Esophagus squamous epithelium (tissue), 5 donors: ENCODE measurements around the gene AIF1L. TPM values are rescaled to one million over a fixed set of nuclear protein-coding genes. Genes with fewer than 3 reads are reported as not detected.

Experiments
- DNase-seq: peaks from one replicate; lab custom pipeline; 2025; lab: John Stamatoyannopoulos, UW
- H3K27ac ChIP-seq, 4 donors: fragments of 200-600 bp; sonication (generic); one replicate each; pipeline ENCODE4 v1.5.1; 2016 to 2019; ENCODE audit warnings: mild to moderate bottlenecking in 1 of 4
- H3K27me3 ChIP-seq, 4 donors: fragments of 200-600 bp; sonication (generic); 1 replicate in 3 of 4; 2 replicates in 1 of 4; pipeline versions ENCODE4 v1.5.1 to v1.6.0; 2017 to 2021; ENCODE audit warnings: antibody characterized with exemption in 1 of 4
- H3K36me3 ChIP-seq, 3 donors: fragments of 200-600 bp; sonication (generic); one replicate each; pipeline ENCODE4 v1.5.1; 2016 to 2019
- H3K4me1 ChIP-seq, 3 donors: fragments of 200-600 bp; sonication (generic); one replicate each; pipeline ENCODE4 v1.5.1; 2017 to 2019
- H3K4me3 ChIP-seq, 4 donors: fragments of 200-600 bp; sonication (generic); 1 replicate in 3 of 4; 2 replicates in 1 of 4; pipeline ENCODE4 v1.5.1; 2016 to 2019; ENCODE audit warnings: mild to moderate bottlenecking in 2 of 4, moderate library complexity in 1 of 4
- H3K9me3 ChIP-seq, 3 donors: fragments of 200-600 bp; sonication (generic); one replicate each; pipeline ENCODE4 v1.5.1; 2016 to 2019
- POLR2A ChIP-seq, 4 donors: fragments of 450-650 bp; IDR thresholded peaks; one replicate each; pipeline ENCODE4 v1.6.1; 2017; ENCODE audit warnings: antibody characterized with exemption in 4 of 4, mild to moderate bottlenecking in 4 of 4, moderate library complexity in 3 of 4
- WGBS, 2 donors: methylation state at CpG; one replicate each; pipeline ENCODE4 v1.1.5; 2018; 5-methylcytosine and 5-hydroxymethylcytosine counted together
- intact Hi-C: fragments of 100-400 bp; cut with DNase I; formaldehyde crosslinking; loops from one replicate; pipeline ENCODE4 v1.15.0; 2022
- total RNA-seq, 4 donors: library from RNA; depleted of rRNA; stranded (reverse); fragments of >200 nt; gene quantifications; one replicate each; pipeline ENCODE4 v1.1.0, GENCODE V29; 2016
- TF ChIP-seq, protein P1 (sequence below), 6 experiments: fragments of 450-650 bp in 4 of 6; fragments of 200-600 bp in 2 of 6; sonication (generic) in 2 of 6; IDR thresholded peaks; one replicate each; pipeline ENCODE4 v1.5.1; 2016 to 2019; ENCODE audit warnings: antibody characterized with exemption in 6 of 6, mild to moderate bottlenecking in 4 of 6, moderate library complexity in 4 of 6
- donor health status: DM: yes; HTN: yes; CAD: no.

AIF1L gene
- total RNA-seq, 4 donors from 2014 or later: 30.4 to 71.6 (median 38.3) TPM

DNA sequence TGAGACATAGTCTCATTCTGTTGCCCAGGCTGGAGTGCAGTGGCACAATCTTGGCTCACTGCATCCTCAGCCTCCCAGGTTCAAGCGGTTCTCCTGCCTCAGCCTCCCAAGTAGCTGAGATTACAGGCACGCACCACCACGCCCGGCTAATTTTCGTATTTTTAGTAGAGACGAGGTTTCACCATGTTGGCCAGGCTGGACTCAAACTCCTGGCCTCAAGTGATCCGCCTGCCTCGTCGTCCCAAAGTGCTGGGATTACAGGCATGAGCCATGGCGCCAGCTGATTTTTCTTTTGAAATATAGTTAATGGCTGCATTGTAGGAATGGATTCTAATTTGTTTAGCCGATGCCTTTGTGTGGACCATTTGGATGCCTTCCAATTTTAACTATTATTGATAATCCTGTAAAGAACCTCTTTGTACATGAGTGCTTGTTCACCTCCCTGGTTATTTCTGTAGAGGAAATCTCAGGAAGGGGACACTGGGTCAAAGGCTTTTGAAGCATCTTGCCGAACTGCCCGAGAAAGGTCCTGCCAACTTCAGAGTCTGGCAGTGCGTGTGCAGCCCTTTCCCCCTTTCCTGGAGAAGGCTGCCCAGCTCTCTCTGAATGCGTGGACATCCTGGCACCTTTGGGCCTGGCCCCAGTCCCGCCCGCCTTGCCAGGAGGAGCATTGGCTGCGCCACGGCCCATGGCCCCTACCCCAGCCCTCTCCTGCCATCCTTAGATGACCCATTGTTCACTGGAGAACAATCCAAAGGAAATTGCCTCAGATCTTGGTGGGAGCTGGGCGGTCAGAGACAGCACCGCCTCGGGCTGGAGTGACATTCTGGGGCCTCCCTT is 20.2 kb downstream of the AIF1L start:
- DNase-seq: no peak
- intact Hi-C loops: no loop called here
- Histone ChIP-seq H3K4me3 (no peak overlapping the region), H3K4me1 (peaks cover 0 to 13% (median 0%) of the 10 kb centered on the region in 3 donors), H3K27me3 (no peaks in the 10 kb centered on the region), H3K36me3 (peaks cover 0 to 19% (median 0%) of the 10 kb centered on the region in 3 donors), H3K27ac (peak overlapping the region in 2 of 4 donors; percentile 50 to 70), H3K9me3 (no peaks in the 10 kb centered on the region)
- 81% methylated on average over 20 to 21 of the region's 22 CpGs for WGBS, 2 donors
- TF ChIP-seq POLR2A (IDR thresholded peaks at IDR 0.05): no peak
- TF ChIP-seq, protein P1, sequence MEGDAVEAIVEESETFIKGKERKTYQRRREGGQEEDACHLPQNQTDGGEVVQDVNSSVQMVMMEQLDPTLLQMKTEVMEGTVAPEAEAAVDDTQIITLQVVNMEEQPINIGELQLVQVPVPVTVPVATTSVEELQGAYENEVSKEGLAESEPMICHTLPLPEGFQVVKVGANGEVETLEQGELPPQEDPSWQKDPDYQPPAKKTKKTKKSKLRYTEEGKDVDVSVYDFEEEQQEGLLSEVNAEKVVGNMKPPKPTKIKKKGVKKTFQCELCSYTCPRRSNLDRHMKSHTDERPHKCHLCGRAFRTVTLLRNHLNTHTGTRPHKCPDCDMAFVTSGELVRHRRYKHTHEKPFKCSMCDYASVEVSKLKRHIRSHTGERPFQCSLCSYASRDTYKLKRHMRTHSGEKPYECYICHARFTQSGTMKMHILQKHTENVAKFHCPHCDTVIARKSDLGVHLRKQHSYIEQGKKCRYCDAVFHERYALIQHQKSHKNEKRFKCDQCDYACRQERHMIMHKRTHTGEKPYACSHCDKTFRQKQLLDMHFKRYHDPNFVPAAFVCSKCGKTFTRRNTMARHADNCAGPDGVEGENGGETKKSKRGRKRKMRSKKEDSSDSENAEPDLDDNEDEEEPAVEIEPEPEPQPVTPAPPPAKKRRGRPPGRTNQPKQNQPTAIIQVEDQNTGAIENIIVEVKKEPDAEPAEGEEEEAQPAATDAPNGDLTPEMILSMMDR (IDR thresholded peaks at IDR 0.05): no peak

DNA sequence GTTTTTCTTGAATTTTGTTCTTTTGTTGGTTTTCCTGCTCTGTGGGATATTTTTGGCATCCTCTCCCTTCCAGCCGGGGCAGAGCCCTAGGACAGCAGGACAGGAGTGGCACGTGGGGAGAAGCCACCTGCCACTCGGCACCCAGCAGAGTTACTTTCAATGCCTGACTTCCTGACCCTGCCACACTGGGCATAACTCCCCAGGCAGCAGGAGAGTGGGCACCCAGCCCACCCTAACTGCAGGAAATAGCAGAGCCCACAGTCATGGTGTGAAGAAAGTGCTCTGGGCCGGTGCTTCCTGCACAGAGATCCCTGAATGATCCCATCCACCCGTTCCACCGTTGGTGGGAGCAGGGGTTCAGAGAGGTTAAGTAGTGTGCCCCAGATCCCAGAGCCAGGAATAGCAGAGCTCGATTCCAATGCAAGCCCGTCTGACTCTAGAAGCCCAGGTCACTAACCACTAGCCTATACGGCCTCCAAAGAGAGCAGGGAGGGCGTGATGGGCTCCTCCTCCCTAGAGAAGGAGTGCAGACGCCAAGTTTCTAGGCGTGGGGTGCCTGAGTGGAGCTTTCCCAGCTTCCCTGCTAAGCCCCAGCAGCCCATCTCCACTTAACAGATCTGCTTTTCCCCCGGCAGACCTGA is 20.9 kb downstream of the AIF1L start:
- WGBS, 2 donors: 38 to 54% methylated on average over 6 to 7 of the region's 13 CpGs
- DNase-seq: no peak
- Histone ChIP-seq H3K36me3 (peaks cover 0 to 21% (median 0%) of the 10 kb centered on the region in 3 donors), H3K27me3 (no peaks in the 10 kb centered on the region), H3K4me1 (peaks cover 0 to 9% (median 0%) of the 10 kb centered on the region in 3 donors), H3K27ac (peak overlapping the region in 2 of 4 donors; percentile 50 to 70), H3K4me3 (no peak overlapping the region), H3K9me3 (no peaks in the 10 kb centered on the region)
- TF ChIP-seq, protein P1 (IDR thresholded peaks at IDR 0.05): no peak
- no peak for TF ChIP-seq POLR2A (IDR thresholded peaks at IDR 0.05)
- intact Hi-C loops: no loop called here

DNA sequence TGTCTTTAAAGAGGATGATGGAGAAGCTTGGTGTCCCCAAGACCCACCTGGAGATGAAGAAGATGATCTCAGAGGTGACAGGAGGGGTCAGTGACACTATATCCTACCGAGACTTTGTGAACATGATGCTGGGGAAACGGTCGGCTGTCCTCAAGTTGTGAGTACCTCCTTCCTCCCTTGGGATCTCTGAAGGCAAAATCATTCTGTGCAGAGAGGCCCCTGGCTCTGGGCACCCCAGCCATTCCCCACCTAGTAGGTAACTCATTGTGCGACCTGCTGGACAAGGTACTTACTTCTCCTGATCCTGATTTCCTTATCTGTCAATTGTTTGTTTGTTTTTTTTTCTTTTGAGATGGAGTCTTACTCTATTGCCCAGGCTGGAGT is 21.4 kb downstream of the AIF1L start:
- Histone ChIP-seq H3K4me1 (peaks cover 0 to 4% (median 0%) of the 10 kb centered on the region in 3 donors), H3K27me3 (no peaks in the 10 kb centered on the region), H3K4me3 (no peak overlapping the region), H3K36me3 (peaks cover 0 to 21% (median 0%) of the 10 kb centered on the region in 3 donors), H3K27ac (peak overlapping the region in 2 of 4 donors; percentile 50 to 70), H3K9me3 (no peaks in the 10 kb centered on the region)
- TF ChIP-seq POLR2A (IDR thresholded peaks at IDR 0.05): no peak
- TF ChIP-seq, protein P1 (IDR thresholded peaks at IDR 0.05): no peak
- 75 to 87% methylated on average over 2 to 4 of the region's 4 CpGs for WGBS, 2 donors
- intact Hi-C loops: no loop called here
- no peak for DNase-seq

DNA sequence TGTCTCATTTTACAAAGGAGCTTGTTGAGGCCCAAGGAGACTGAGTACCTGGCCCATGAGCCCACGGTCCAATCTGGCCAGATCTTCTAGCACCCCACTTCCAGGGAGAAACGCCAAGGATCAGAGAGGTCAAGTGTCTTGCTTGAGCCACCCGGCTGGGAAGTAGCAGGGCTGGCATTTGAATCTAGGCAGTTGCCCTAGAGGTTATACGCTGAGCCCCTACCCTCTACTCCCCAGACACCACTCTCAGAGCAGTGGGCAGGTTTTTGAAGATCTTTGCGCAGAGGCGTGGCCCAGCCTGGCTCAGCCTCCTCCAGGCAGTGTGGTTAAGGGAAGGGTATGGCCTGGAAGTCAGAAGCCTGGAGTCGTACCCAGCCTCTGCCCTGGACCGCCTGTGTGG is 23.3 kb downstream of the AIF1L start:
- H3K9me3 ChIP-seq: no peaks in the 10 kb centered on the region
- no peak overlapping the region for H3K4me3 ChIP-seq
- peaks cover 0 to 21% (median 0%) of the 10 kb centered on the region in 3 donors for H3K36me3 ChIP-seq
- peaks cover 2 to 7% (median 3%) of the 10 kb centered on the region in 3 donors for H3K4me1 ChIP-seq
- WGBS, 2 donors: 69 to 74% methylated on average over 6 to 8 of the region's 8 CpGs
- intact Hi-C loops: no loop called here
- no peak for DNase-seq
- H3K27ac ChIP-seq: no peak overlapping the region
- H3K27me3 ChIP-seq: no peaks in the 10 kb centered on the region
- TF ChIP-seq POLR2A (IDR thresholded peaks at IDR 0.05): no peak
- TF ChIP-seq, protein P1 (IDR thresholded peaks at IDR 0.05): no peak
